ENCODE data around the gene AFDN.

DNA sequence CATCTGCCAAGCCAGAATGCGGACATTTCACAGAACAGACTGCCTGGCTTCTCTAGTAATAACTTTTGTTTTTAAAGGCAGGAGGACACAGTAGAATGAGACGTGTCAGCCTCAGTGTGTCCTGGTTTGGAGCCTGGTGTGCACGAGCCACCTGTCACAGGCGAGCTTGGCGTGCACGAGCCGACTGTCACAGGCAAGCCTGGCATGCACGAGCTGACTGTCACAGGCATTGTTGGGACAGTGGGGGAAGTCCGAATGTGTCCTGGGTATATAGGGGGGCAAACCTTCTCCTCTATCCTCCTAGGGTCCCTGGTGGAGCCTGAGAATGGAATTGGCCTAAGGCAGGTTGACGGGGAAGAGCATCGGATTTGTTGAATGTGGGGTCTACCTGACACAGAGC is 178.2 kb downstream of the AFDN start:
- TF ChIP-seq EZH2 (IDR thresholded peaks at IDR 0.05; ENCODE audit: low read length, missing control alignments): no peak
- TF ChIP-seq, protein P1, sequence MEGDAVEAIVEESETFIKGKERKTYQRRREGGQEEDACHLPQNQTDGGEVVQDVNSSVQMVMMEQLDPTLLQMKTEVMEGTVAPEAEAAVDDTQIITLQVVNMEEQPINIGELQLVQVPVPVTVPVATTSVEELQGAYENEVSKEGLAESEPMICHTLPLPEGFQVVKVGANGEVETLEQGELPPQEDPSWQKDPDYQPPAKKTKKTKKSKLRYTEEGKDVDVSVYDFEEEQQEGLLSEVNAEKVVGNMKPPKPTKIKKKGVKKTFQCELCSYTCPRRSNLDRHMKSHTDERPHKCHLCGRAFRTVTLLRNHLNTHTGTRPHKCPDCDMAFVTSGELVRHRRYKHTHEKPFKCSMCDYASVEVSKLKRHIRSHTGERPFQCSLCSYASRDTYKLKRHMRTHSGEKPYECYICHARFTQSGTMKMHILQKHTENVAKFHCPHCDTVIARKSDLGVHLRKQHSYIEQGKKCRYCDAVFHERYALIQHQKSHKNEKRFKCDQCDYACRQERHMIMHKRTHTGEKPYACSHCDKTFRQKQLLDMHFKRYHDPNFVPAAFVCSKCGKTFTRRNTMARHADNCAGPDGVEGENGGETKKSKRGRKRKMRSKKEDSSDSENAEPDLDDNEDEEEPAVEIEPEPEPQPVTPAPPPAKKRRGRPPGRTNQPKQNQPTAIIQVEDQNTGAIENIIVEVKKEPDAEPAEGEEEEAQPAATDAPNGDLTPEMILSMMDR (conservative IDR thresholded peaks at IDR 0.05 in 1 of 2, IDR thresholded peaks at IDR 0.05 in 1 of 2; ENCODE audit: low read depth in 1 of 2, low read length in 2 of 2): no peak
